GM18507 (cell line): ENCODE measurements around the gene NDUFV2.
A peak's percentile ranks its signal among the peaks of the same experiment; 100 is the strongest.

Source experiments
- DNase-seq: peaks from one replicate; pipeline ENCODE4 v3.0.0; 2011; ENCODE audit warnings: low read depth; ENCODE audit not compliant: insufficient read length; ENCODE audit errors: extremely low spot score
- FAIRE-seq: peaks from 2 replicates; lab custom pipeline; 2011; peaks lifted over from hg19 to GRCh38; lab: Jason Lieb, UNC

NDUFV2 gene

DNA sequence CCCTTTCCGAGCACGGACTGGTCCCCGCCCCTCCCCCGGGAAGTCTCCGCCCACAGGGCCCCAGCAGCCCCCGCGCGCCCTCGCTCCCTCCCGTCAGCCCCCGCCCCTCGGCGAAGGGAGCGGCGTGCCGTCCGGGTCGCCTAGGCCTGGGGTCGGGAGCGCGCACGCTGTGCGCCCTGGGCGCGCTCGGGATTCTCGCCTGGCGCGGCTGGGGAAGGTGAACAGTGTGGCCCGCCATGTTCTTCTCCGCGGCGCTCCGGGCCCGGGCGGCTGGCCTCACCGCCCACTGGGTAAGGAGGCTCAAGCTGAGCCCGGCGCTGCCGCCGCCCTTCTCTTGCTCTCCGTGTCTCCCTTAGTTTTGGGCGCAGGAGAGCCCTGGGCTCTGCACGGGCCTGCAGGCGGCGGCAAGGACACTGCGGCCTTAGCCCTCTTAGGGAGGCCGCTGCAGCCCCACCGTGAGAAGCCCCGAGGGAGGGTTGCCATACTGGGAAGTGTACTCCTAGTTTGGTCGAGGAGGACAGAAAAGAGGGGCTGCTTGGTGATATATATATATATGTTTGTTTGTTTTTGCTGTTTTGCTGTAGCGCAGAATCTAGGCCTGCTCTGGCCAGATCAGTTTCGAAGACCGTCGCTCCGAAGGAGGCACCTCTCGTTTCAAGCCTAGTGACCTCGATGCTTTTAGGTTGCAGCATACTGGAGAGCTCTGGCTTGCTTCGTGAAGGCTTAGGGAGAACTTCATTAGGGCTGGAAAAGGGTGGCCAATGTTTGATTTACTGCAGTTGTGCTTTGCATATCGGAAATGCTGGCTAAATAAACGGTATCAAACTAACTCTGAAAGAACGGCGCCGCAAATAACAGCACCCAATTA lies at the start of gene NDUFV2:
TSS of gene NDUFV2 (plus strand) at position 192 of the 868 bp plus-strand sequence. CDS start at position 237, 45 bp downstream.
- DNase-seq (peak; percentile 93), FAIRE-seq (peak; percentile 95)

DNA sequence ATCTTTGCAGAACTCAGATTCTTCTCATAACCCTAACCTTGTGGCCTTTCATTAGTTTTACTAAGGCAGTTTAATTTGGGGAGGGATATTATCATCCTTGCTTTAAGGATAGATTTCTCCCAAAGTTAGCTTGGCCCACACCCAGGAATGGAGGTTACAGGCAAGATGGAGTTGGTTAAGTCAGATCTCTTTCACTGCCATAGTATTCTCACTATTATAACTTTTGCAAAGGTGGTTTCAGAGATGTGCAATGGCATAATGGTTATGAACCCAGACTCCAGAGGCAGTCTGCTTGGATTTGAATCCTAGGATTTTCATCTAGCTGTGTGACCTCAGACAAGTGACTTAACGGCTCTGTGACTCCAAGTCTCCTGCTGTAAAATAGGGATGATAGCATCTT lies 48.7 kb upstream of the NDUFV2 start:
- DNase-seq = no peak
- no peak for FAIRE-seq

DNA sequence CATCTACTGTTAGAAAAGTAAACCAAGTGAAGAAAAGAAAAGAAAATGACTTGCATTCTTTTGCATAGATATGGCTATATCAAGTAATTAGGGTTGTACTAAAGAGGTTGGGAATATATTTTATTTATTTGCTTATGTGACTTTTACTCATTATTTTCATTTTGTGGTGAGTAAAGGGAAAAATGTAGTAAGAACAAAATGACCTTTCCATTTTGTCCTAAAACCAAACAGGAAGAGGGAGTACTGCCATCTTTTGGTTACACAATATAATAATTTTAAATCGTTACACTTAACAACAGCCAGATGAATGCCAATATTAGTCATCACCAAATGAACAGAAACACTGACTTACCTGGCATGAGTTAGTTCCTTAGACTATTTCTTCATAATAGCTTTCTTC lies 47.3 kb upstream of the NDUFV2 start:
- peak; percentile 24 for FAIRE-seq

DNA sequence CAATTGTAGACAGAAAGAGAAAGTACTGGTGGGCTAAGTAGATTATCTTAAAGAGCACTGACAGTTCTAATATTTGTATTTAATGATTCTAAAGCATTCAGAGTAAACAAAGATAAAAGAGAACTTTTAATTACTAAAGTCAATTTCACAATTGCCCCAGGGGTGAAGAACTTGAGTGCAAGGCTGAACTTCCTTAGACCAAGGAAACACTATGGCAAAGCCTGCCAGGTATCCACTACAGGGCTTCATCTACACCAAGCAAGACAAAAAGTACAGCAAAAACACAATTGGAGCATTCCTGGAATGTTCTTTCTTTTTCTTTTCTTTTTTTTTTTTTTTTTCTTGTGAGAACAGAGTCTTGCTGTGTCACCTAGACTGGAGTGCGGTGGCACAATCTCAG lies 46.9 kb upstream of the NDUFV2 start:
- no peak for FAIRE-seq
- DNase-seq = no peak

More for the DNA sequence above, 47.3 kb upstream of the NDUFV2 start:
- DNase-seq = no peak

DNA sequence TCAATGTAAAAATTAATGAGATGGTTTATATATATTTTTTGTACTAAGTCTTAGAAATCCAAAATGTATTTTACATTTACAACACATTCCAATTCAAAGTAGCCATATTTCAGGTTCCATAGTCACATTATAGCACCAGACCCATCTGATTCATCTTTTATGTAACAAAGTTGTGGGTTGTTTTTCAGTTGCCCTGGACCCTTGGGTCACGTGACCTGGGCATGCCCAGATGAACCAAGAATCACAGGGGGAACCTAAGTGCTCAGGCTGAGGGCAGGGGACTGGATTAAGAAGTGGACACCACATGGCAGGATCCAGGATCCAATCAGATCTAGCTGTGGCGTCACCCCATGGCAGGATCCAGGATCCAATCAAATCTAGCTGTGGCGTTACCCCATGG lies 44.9 kb upstream of the NDUFV2 start:
- FAIRE-seq = no peak
- DNase-seq = no peak

DNA sequence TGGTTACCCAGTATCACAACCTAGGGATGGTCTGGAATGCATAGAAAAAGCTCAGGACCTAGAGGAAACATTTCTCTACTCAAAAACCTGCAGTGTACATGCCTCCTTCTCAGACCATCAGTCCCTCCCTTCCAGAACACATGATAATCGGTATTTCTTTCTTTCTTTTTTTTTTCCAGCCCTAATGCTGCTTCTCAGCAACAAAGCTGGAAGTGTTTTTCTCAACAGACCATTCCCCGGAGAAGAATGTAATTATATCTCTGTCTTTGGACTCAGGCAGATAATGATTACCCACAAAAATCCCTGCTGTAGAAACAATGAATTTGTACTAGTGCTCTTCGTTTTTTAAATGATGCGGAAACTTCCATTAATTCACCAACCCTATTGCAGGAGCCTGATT lies 44.1 kb upstream of the NDUFV2 start:
- FAIRE-seq (no peak), DNase-seq (no peak)

DNA sequence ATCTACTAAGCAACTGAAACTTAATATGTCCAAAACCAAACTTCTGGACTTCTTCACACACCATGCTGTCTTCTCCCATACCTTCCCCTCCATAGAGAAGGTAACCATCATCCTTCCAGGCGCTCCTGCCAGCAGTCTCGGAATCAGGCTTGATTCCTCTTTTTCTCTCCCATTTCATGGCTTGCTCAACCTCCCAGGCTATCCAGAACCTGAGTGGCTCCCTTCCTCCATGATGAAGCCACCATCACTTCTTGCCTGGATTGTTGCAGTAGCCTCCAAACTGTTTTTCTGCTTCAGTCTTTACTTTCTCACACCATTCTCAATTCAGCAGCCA lies 40.1 kb upstream of the NDUFV2 start:
- FAIRE-seq (no peak), DNase-seq (no peak)

DNA sequence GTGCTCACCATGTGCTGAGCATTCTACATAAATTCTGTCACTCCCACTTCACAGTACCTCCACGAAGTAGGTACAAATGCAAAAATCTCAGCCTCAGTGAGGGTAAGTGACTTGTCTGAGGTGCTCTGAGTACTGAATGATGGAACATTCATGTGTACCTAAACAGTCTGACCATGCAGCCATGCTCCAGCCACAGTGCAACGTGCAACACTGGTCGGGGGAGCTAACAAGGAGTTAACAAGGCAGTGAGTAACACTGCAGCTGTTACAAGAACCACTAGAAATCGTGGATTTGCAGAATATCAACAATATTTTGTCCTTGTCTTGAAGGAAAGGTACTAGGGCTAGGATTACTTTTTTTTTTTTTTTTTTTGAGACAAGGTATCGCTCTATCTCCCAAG lies 36.6 kb upstream of the NDUFV2 start:
- no peak for FAIRE-seq
- DNase-seq = no peak

DNA sequence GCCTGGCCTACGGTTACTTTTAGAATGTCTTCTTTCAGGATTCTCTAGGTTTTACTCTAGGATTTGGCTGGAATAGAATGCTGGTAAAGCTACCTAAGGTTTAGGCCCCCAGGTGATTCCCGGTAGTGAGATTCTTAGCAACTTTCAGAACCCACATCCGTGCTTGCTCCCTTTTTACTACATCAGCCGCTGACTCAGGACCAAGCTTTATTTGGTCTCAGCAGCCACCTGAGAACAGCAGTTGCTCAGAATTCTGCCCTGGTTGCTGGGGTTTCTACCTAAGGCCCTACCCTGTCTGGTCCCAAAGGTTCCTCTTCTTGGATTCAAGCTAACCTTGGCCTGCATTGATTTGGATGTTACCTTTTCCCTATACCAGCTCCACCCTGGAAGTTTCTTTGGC lies 36.1 kb upstream of the NDUFV2 start:
- no peak for FAIRE-seq
- no peak for DNase-seq

DNA sequence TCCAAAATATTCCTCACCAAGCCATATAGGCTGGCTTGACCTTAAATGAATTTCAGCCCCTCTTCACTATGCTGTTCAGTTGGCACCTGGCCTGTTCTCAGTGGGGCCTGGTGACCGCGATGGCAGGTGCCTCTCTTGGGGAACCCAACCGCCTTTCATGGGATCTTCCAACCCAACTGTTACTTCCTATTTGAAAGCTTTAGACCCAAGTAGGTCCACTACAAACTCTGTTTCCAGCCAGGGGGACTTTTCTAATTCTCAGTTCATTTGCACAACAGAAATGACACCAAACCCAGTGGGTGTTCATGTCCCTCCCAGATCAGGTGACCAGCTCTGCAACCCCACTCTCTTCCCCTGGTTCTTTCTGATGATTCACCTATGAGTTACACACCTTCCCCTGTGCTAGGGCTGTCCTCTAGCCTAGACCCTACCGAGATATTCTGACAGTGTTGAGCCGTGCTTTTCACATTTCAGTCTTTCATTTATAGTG lies 35.6 kb upstream of the NDUFV2 start:
- FAIRE-seq (peak; percentile 94), DNase-seq (no peak)

DNA sequence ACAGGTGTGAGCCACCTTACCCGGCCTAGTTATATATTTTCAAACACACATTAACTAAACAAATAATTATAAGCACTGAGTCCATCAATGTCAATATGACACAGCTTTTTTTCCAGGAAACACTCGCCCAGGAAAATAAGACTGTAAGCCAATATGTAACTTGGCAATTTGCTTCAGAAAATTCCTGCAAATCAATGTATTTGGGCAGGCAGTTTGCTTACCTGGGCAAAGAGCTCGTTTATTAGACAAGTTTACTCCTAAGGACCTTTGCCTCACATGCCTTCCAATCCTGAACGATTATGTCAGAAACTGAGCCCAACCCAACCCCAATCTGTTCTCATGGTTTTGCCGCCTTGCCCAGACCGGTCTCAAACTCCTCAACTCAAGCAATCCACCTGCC lies 34.7 kb upstream of the NDUFV2 start:
- FAIRE-seq = no peak

DNA sequence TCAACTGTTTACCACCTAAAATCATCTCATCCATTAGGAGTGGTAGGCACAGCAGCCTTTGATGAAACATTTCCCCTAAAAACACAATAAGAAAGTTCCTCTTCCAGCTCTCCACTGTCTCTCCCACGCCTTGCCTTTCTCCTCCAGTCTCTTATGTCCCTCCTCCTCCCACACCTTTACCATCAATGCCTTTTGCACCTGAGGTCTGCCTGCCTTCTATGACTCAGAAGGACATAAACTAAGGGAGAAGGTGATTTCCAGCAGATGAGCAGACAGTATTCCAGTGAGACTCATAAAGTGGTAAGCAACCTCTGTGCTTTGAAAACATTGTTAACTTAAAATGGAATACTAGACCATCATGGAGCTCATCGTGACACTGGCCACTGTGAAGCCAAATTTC lies 34.2 kb upstream of the NDUFV2 start:
- no peak for FAIRE-seq

More for the DNA sequence above, 34.7 kb upstream of the NDUFV2 start:
- DNase-seq = no peak

DNA sequence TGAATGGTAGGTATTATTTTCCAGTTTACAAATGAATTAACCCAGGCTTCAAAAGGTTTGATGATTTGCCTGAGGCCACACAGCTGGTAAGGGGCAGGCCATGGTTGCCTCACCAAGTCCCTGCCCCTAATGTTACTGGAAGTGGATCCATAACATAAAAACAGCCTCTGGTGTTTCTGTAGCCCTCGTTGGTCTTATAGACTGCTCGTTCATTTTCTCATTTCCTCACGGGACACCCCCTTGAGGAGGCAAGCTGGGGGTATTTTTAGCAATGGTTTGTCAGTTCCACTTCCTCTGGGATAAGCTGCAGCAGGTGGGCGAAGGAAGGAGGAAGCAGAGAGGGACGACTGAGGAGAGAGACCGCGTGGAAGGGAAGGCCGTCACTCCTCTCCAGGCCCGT lies 32.9 kb upstream of the NDUFV2 start:
- DNase-seq (no peak), FAIRE-seq (peak; percentile 75)

More for the DNA sequence above, 34.2 kb upstream of the NDUFV2 start:
- no peak for DNase-seq

DNA sequence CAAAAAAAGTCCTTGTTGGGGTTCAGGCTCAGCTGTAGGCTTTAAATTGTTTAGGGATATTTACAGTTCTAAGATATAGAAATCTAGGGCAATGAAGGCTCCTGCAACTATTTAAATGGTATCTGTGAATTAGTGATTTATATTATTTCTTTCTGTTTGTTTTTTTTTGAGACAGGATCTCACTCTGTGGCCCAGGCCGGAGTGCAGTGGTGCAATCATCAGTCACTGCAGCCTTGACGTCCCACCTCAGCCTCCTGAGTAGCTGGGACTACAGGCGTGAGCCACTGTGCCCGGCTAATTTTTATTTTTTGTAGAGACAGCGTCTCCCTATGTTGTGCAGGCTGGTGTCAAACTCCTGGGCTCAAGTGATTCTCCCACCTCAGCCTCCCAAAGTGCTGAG lies 32.3 kb upstream of the NDUFV2 start:
- no peak for DNase-seq
- no peak for FAIRE-seq

DNA sequence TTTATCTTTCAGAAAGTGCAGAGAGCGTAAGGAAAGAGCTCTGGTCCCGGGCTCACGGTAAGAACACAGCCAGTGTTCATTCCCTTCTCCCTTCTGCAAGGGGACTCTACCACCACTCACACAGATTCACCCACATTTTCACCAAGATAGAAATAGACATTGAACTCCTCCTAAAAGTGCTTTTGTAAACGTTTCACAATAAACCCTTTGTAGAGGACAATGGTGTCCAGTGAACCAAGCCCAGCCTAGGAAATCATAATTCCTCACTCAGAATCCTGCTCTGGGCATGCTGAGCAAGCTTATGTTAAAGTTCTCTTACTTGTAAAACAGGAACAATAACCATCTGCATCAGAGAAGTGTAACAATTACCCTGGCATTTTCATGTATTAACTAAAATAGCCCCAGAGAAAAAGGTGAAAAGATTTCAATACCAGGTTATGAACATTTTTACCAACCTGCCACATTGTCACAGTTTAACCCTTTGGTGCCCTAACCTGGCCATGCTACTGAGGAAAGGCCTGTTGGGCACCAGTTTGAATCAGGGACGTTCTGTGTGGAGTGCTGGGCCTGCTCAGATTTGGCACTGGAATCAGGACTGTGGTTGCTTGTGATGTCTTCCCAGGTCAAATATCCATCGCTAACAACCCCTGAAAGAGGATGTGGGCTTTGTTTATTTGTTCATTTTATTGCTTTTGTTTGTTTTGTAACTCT lies 22.5 kb upstream of the NDUFV2 start:
- no peak for FAIRE-seq

DNA sequence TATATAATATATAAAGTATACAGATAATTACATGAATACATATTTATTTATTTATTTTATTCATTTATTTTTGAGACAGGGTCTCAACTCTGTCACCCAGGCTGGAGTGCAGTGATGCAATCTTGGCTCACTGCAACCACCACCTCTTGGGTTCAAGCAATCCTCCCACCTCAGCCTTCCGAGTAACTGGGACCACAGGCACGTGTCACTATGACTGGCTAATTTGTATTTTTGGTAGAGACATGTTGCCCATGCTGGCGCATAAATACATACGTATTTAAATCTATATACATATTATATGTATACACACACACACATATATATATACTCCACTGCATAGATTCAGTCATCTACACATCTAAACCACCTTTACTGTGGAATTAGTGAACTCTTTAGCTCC lies 20.6 kb upstream of the NDUFV2 start:
- FAIRE-seq (no peak), DNase-seq (no peak)

More for the DNA sequence above, 22.5 kb upstream of the NDUFV2 start:
- no peak for DNase-seq

DNA sequence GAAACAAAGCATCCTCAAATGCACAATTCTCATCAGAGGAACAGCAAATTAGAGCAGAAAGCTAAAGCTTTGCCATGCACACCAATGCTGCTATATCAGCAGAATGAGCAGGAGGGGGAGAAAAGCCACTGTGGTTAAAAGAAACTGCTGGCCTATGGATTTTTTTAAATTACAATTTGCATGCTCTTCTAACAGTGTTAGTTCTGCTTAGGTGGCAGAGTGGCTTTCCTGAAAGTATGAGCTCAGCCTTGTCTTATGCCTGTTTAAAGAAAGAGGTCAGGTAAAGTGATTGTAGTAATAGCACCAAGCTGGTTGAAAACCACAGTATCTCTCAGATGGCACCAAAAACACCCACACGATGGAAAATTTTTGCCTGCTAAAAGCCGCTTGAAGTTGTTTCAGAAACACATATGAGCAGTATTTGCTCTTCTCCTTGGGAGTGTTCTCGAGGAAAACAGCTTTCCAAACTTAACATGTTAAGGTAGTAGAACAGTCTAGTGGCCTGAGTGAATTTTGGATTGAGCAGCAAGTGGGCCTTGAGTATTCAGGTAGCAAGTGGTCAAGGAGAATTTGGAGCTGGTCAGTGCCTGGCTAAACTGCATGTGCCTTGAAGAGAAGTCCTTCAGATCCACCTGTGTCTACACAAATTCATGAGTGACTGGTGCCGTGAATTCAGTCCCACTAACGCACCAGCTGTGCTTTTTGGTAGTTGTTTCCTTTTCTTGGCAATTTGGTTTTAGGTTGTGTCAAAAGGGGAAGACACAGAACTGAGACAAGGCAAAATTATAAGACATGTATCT lies 19.6 kb upstream of the NDUFV2 start:
- DNase-seq (no peak), FAIRE-seq (peak; percentile 78)

DNA sequence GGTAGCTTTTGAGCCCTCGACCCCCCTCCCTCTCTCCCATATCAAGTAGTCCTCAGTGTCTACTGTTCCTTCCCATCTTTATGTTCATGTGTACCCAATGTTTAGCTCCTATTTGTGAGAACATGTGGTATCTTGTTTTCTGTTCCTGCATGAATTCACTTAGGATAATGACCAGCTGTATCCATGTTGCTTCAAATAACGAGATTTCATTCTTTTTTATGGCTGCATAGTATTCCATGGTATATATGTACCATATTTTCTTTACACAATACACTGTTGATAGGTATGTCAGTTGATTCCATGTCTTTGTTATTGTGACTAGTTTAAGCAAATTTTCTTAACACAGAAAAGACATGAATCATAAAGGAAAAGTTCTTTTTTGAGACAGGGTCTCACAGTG lies 16.5 kb upstream of the NDUFV2 start:
- DNase-seq (no peak), FAIRE-seq (no peak)

DNA sequence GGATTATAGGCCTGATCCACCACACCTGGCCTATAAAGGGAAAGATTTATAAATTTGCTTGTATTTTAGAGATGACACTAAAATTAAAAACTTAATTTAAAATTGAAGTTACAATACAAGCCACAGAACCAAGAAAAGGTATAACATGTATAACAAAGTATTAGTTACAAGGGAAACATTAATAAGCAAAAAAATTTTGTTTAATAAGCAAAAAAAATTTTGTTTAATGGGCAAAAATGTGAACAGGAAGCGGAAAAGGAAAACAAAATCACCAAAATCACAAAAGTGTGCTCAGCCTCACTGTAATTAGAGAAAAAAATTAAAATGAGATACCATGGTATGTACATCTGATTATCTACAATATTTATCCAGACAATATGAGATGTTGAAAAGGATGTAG lies 15.9 kb upstream of the NDUFV2 start:
- DNase-seq (no peak), FAIRE-seq (no peak)

DNA sequence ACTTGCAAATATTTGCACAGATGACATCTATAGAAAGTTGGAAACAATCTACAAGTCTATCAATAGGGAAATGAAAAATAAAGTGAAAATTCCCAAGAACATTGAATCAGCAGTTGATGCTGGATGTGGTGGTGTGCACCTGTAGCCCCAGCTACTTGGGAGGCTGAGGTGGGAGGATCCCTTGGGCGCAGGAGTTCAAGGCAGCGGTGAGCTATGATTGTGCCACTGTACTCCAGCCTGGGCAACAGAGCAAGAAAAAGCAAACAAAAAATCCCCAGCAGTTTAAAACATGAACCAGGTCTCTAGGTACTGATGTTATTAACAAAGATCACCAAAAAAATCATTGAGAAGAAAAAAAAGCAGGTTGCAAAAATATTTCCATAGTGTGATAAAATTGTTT lies 15.4 kb upstream of the NDUFV2 start:
- FAIRE-seq (no peak), DNase-seq (no peak)
